NCI-H748 treated with DMSO at 0.1 percent for 48 hours (cell line): ENCODE data around the gene PCDH10.
"Not testable (repeated sequence)": the region's sequence is repeated elsewhere in the genome, so short reads cannot be mapped to it uniquely, and the experiment has no call there.

Experiments used
- DNase-seq: peaks from one replicate; lab custom pipeline; 2025; lab: John Stamatoyannopoulos, UW

The PCDH10 gene

GRCh38 chr4:133240451-133240850 is 91.4 kb downstream of the PCDH10 start:
- not testable (repeated sequence) for DNase-seq
